A673 (cell line): ENCODE measurements around the gene CNTN5.

Source experiments
- CTCF ChIP-seq: fragments of 300-800, 200-600 bp; sonication (generic); conservative IDR thresholded peaks from 2 replicates; pipeline ENCODE4 v1.5.1; 2017; ENCODE audit warnings: low read depth, mild to moderate bottlenecking, antibody characterized with exemption, low read length, moderate library complexity, mixed read lengths
- EZH2 ChIP-seq: fragments of 200-600 bp; sonication (generic); IDR thresholded peaks from 2 replicates; pipeline ENCODE4 v1.6.1; 2017; ENCODE audit warnings: borderline replicate concordance, low read depth, mild to moderate bottlenecking, mixed read lengths, antibody characterized with exemption, low read length; ENCODE audit not compliant: poor library complexity, severe bottlenecking

- TF ChIP-seq CTCF (no peak), EZH2 (no peak)
Measured at GRCh38 chr11:99979042-99979441, 958.3 kb downstream of the CNTN5 start.
